ENCODE data around the gene NFKBIE.

NFKBIE gene

GRCh38 chr6:44272529-44272928 lies 7.2 kb upstream of the NFKBIE start:
- DNase-seq, result no peak

- DNase-seq, result no peak
These were observed 6.6 kb upstream of the NFKBIE start for GRCh38 chr6:44271914-44272313.

- DNase-seq, result no peak
These were observed 6.0 kb upstream of the NFKBIE start for GRCh38 chr6:44271406-44271723.

GRCh38 chr6:44270526-44271405 lies 5.4 kb upstream of the NFKBIE start:
- DNase-seq, result no peak

GRCh38 chr6:44269921-44270525 lies 4.7 kb upstream of the NFKBIE start, which contains the start of gene TMEM151B:
Gene TMEM151B (plus strand): TSS chr6:44270450. CDS start chr6:44270743, 293 bp downstream.
- no peak for DNase-seq

GRCh38 chr6:44269178-44269920 lies 4.0 kb upstream of the NFKBIE start:
- no peak for DNase-seq

- DNase-seq, result peak; percentile 55
These were observed 2.8 kb upstream of the NFKBIE start for GRCh38 chr6:44268095-44268628.

GRCh38 chr6:44267252-44267651 lies 1.9 kb upstream of the NFKBIE start:
- no peak for DNase-seq

GRCh38 chr6:44266347-44266746 lies 996 bp upstream of the NFKBIE start:
- no peak for DNase-seq

GRCh38 chr6:44265722-44266233 lies 427 bp upstream of the NFKBIE start:
- DNase-seq, result no peak

GRCh38 chr6:44264154-44265006 lies 971 bp downstream of the NFKBIE start:
- peak; percentile 47 for DNase-seq

GRCh38 chr6:44263354-44264100 lies 1.8 kb downstream of the NFKBIE start:
- no peak for DNase-seq

GRCh38 chr6:44262467-44263353 lies 2.6 kb downstream of the NFKBIE start:
- no peak for DNase-seq

- DNase-seq, result no peak
These were observed 3.8 kb downstream of the NFKBIE start for GRCh38 chr6:44261581-44261980.

GRCh38 chr6:44260451-44261297 lies 4.7 kb downstream of the NFKBIE start:
- no peak for DNase-seq

- no peak for DNase-seq
These were observed 5.3 kb downstream of the NFKBIE start for GRCh38 chr6:44260011-44260410.

GRCh38 chr6:44258921-44259320 lies 6.4 kb downstream of the NFKBIE start:
- no peak for DNase-seq

- no peak for DNase-seq
These were observed 7.0 kb downstream of the NFKBIE start for GRCh38 chr6:44258325-44258863.

GRCh38 chr6:44257753-44258324 lies 7.5 kb downstream of the NFKBIE start:
- DNase-seq, result no peak
